VCaP (cell line): ENCODE data around the gene G6PD.
"Not testable (repeated sequence)": the region's sequence is repeated elsewhere in the genome, so short reads cannot be mapped to it uniquely, and the experiment has no call there.

ENCODE experiments used
- H3K27ac ChIP-seq: fragments of 450-650 bp; 2 replicates; pipeline ENCODE4 v1.5.1; 2017
- TF ChIP-seq, protein P1 (sequence below): fragments of 450-650 bp; conservative IDR thresholded peaks from 2 replicates; pipeline ENCODE4 v1.5.1; 2017; ENCODE audit warnings: mild to moderate bottlenecking, moderate library complexity

G6PD gene

DNA sequence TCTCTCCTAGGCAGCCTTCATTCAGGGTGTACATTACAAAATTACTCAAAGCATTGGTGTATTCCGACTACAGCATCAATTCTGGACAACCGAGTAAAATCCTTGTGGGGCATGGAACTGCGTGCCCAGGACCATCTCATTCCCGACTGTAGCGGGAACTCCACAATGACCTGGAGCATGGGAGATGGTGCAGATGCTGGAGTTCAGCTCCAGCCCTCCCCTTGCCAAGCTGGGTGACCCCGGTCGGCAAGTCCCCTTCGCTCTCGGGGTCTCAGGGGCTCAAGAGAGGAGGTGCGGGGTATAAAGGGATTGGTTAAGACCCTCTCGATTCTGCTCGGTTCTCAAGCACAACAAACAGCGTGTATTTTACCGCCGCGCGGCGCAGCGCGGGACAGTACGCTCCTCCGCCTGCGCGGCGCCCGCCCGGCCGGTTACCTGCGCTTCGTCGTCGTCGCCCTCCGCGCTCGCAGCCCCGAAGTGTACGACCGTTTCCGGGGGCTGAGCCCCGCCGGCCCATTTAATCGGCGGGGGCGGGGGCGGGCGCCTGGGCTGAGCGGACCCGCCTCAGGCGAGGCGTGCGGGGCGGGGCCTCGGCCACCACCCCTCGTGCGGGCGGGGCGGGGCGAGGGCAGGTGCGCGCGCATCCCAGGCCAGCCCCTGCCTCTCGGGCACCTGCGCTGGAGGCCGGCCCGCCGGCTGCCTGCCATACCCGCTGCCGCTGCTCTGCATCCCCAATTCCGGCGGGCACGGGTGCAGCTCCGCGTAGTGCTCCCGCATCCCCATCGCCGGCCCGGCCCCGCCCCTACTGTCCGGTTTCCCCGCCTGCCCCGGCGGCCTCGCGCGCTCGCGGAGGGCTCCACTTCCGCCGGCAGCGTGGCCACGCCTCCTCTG, at the start of gene G6PD:
TSS of gene G6PD (minus strand) at position 493 of the 891 bp plus-strand sequence. CDS start 691 bp downstream, outside the sequence.
- TF ChIP-seq, protein P1, sequence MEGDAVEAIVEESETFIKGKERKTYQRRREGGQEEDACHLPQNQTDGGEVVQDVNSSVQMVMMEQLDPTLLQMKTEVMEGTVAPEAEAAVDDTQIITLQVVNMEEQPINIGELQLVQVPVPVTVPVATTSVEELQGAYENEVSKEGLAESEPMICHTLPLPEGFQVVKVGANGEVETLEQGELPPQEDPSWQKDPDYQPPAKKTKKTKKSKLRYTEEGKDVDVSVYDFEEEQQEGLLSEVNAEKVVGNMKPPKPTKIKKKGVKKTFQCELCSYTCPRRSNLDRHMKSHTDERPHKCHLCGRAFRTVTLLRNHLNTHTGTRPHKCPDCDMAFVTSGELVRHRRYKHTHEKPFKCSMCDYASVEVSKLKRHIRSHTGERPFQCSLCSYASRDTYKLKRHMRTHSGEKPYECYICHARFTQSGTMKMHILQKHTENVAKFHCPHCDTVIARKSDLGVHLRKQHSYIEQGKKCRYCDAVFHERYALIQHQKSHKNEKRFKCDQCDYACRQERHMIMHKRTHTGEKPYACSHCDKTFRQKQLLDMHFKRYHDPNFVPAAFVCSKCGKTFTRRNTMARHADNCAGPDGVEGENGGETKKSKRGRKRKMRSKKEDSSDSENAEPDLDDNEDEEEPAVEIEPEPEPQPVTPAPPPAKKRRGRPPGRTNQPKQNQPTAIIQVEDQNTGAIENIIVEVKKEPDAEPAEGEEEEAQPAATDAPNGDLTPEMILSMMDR, result no peak
- peak within 1 kb of the TSS; percentile 77 for H3K27ac ChIP-seq

GRCh38 chrX:154595559-154596249, 49.1 kb upstream of the G6PD start:
- peak overlapping the region; percentile 26; the same call in 1 of the 2 replicates for H3K27ac ChIP-seq
- TF ChIP-seq, protein P1, result no peak

DNA sequence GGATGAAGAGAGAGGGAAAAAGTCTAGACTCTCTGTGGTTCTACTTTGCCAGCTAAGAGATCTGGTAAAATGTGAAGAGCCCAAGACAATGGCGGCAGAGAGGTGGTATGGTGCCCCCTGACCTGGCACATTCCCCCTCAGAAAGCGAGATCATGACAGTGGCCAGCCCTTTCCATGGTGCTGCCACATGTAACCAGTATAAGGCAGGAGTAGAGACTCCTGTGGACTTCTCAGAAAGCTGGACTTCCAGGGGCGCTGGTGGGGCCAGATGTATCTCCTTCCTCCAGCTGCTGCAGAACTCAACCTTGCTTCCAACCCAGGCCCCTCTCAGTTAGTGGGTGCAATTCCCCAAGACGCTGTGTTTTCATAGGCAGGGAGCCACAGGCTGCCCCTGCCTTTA, 47.8 kb upstream of the G6PD start:
- H3K27ac ChIP-seq, result no peak overlapping the region
- TF ChIP-seq, protein P1, result no peak

DNA sequence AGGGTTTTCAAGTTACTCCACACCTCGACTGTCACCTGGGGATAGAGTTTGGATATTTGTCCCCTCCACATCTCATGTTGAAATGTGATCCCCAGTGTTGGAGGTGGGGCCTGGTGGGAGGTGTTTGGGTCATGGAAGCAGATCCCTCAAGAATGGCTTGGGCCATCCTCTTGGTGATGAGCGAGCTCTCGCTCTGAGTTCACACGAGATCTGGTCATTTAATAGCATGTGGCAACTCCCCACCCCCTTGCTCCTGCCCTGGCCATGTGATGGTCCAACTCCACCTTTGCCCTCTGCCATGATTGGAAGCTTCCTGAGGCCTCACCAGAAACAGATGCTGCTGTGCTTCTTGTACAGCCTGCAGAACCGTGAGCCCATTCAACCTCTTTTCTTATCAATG, 46.6 kb upstream of the G6PD start:
- no peak overlapping the region for H3K27ac ChIP-seq

DNA sequence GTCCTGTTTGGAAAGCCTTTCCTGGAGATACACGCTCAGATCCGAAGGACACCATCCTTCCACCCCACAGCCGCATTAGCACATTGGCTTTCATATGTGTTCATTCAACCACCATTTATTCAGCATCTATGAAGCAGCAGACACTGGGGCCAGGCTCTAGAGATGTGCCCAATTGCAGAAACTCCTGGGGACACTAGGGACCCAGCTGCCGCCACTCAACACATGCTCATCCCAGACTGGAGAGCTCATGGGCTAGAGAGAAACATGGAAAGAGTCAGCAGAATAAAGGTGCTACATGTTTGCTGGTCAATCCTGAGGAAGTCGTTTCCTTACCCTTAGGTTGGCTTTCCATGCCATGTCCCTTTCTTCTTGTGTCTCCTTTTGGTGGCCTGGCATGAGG, 45.9 kb upstream of the G6PD start:
- TF ChIP-seq, protein P1, result no peak

More for the DNA sequence above, 46.6 kb upstream of the G6PD start:
- TF ChIP-seq, protein P1, result no peak

DNA sequence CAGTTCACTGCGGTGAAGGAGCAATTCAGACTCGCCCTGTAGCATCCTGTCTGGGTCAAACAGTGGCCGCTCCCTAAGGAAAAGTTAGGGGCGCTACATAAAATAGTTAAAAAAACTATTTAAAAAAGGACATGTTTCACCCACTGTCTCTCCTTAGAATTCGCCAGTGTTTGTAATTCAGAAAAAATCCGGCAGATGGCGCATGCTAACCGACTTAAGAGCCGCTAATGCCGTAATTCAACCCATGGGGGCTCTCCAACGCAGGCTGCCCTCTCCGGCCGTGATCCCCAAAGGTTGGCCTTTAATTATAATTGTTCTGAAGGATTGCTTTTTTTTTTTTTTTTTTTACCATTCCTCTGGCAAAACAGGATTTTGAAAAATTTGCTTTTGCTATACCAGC, 43.8 kb upstream of the G6PD start:
- H3K27ac ChIP-seq, result not testable (repeated sequence)

More for the DNA sequence above, 45.9 kb upstream of the G6PD start:
- no peak overlapping the region for H3K27ac ChIP-seq

- not testable (repeated sequence) for H3K27ac ChIP-seq
These were observed 38.0 kb upstream of the G6PD start, which contains the start of gene CTAG1A for GRCh38 chrX:154584585-154585183. CTAG1A (plus strand) TSS chrX:154585133; CDS start chrX:154585207, 74 bp downstream.

- H3K27ac ChIP-seq, result not testable (repeated sequence)
These were observed 36.3 kb upstream of the G6PD start for GRCh38 chrX:154582994-154583393.

GRCh38 chrX:154575076-154575475, 28.4 kb upstream of the G6PD start:
- H3K27ac ChIP-seq, result not testable (repeated sequence)

DNA sequence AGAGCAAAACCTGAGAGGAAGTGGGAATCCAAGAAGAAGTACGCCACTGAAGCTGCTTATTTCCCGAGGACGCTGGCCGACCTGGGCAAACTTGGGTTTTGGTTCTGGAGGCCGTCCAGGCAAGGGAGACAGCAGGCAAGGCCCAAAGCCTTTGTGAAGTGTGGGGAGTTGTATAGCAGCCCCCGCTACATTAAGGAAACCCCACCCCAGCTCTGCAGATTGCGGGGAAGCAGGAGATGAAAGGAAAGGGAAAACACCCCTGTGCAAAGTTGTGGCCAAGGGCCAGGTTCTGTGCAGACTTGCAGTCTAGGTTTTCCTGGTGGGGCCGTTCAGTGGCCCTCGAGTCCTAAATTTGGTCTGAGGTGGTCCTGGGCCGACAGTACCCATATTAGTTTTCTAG, 26.4 kb upstream of the G6PD start:
- not testable (repeated sequence) for H3K27ac ChIP-seq

GRCh38 chrX:154570361-154570760, 23.7 kb upstream of the G6PD start:
- not testable (repeated sequence) for H3K27ac ChIP-seq

- not testable (repeated sequence) for H3K27ac ChIP-seq
These were observed 15.6 kb upstream of the G6PD start for GRCh38 chrX:154562295-154562694.

GRCh38 chrX:154560326-154560725, 13.7 kb upstream of the G6PD start:
- H3K27ac ChIP-seq, result not testable (repeated sequence)

DNA sequence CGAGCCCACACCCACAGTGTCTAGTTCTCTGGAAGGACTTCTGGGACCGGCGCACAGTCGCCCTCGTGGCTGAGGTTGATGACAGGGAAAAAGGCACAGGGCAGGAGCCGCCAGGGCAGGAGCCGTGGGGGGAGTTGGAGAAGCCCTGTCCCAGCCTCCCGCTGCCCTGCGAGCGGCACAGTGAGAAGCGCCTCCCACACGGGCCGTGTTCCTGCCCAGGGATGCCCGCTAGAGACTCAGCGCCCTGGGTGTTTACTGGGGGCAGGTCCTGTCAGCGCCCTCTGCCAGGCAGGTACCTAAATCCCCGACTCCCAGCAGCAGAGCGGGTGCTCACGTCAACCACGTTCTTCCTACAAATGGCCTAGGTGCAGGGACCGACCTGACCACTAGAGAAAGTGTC, 12.2 kb upstream of the G6PD start:
- not testable (repeated sequence) for H3K27ac ChIP-seq
